Measurements from ENCODE around the gene ERAP2.

The ERAP2 gene

DNA sequence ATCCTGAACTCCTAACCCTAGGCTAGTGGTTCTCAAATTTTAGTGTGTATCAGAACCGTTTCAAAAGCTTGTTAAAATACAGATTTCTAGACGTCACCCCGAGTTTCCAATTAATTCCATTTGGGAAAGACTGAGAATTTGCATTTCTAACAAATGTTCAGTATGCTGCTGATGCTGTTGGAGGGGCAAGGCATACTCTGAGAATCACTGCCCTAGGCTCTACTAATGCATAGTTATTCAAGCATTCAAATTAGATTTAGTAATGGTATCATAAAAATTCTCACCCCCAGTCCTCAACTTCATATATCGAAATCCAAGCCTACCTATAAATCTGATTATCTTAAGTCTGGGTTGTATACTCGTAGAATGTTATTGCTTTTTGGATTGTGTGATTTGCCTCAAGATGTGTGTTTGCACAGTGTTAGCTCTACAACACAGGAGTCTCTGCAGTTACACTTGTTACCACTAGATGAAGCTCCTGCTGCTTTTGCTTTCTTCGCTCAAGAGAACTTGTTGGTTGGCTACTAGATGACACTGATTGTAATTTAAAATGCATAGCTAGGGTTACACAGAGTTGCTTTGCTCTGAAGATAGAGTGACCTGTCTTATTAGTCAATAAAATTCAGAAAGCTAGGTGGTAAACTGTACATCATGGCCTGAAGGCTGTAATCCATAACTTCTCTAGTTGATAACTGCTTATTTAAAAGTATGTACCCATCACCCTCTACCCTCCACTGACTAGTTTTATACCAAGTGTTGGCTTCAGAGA, 7.5 kb upstream of the ERAP2 start:
- TF ChIP-seq EGR1 (IDR thresholded peaks at IDR 0.05) (no peak), RAD21 (IDR thresholded peaks at IDR 0.05; ENCODE audit: low read depth) (peak; percentile 97), CEBPB (IDR thresholded peaks at IDR 0.05) (no peak), NFIC (IDR thresholded peaks at IDR 0.05) (no peak)
- TF ChIP-seq, protein P1, sequence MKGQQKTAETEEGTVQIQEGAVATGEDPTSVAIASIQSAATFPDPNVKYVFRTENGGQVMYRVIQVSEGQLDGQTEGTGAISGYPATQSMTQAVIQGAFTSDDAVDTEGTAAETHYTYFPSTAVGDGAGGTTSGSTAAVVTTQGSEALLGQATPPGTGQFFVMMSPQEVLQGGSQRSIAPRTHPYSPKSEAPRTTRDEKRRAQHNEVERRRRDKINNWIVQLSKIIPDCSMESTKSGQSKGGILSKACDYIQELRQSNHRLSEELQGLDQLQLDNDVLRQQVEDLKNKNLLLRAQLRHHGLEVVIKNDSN (IDR thresholded peaks at IDR 0.05): no peak
- TF ChIP-seq, protein P2, sequence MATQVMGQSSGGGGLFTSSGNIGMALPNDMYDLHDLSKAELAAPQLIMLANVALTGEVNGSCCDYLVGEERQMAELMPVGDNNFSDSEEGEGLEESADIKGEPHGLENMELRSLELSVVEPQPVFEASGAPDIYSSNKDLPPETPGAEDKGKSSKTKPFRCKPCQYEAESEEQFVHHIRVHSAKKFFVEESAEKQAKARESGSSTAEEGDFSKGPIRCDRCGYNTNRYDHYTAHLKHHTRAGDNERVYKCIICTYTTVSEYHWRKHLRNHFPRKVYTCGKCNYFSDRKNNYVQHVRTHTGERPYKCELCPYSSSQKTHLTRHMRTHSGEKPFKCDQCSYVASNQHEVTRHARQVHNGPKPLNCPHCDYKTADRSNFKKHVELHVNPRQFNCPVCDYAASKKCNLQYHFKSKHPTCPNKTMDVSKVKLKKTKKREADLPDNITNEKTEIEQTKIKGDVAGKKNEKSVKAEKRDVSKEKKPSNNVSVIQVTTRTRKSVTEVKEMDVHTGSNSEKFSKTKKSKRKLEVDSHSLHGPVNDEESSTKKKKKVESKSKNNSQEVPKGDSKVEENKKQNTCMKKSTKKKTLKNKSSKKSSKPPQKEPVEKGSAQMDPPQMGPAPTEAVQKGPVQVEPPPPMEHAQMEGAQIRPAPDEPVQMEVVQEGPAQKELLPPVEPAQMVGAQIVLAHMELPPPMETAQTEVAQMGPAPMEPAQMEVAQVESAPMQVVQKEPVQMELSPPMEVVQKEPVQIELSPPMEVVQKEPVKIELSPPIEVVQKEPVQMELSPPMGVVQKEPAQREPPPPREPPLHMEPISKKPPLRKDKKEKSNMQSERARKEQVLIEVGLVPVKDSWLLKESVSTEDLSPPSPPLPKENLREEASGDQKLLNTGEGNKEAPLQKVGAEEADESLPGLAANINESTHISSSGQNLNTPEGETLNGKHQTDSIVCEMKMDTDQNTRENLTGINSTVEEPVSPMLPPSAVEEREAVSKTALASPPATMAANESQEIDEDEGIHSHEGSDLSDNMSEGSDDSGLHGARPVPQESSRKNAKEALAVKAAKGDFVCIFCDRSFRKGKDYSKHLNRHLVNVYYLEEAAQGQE (IDR thresholded peaks at IDR 0.05; ENCODE audit: low read depth): no peak

DNA sequence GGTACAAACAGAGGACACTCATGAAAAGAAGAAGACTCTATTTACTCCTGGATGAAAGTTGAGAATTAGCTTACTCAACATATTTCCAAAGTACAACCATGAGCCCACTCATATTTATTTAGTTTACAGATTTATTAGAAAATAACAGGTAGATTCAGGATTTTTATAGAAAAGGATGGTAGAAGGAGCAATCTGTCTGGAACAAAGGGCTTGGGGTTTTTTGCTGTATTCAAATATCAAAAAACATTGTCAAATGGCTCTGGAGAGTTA, 7.0 kb upstream of the ERAP2 start:
- TF ChIP-seq EP300 (IDR thresholded peaks at IDR 0.05; ENCODE audit: borderline replicate concordance): no peak
- no peak for TF ChIP-seq ZBTB7A (IDR thresholded peaks at IDR 0.05; ENCODE audit: low read depth)
- TF ChIP-seq CEBPB (IDR thresholded peaks at IDR 0.05): no peak
- TF ChIP-seq CREB1 (IDR thresholded peaks at IDR 0.05; ENCODE audit: low read depth): no peak
- TF ChIP-seq YY1 (IDR thresholded peaks at IDR 0.05; ENCODE audit: low read depth): no peak
- no peak for TF ChIP-seq NFIC (IDR thresholded peaks at IDR 0.05)
- no peak for TF ChIP-seq RAD21 (IDR thresholded peaks at IDR 0.05; ENCODE audit: low read depth)
- TF ChIP-seq EGR1 (IDR thresholded peaks at IDR 0.05): no peak
- TF ChIP-seq, protein P1 (IDR thresholded peaks at IDR 0.05): no peak

DNA sequence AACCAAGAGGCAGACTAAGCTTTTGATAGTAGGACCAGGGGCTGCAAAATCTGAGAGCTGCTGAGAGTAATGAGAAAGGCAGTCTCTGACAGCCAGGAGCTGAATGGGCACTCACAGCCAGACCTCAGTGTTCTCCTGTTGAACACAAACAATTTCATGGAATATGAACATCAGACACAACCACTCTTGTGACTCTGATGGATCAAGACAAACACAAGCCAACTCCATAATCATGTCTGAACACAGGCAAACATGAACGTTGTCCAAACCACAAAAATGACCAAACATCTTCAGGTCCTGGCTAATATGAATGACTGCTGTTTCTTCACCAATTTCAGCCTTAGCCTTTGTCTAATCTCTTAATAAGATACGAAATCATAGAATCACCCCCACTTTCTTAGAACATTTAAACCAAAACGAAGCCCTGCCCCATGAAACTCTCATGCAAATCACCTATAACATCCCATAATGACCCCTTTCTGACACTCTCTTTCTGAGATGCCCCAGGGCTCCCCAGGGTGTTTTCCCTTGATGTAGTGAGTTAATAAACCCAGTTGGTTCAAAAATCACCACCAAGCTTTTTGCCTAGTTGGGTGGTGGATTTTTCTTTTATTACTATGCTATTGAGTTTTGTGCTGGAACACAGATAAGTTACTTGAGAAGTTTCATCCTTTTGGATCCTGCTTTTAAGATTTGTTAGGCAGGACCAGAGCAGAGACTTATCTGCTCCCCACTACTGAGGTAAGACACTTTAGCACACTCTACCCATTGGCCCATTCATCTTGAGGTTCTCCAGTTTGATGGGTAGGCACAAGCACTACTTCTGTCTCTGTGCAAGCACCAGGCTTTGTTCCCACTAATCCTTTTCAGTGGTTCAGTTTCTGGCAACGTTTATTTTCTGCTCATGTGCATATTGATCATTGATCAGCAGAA, 5.9 kb upstream of the ERAP2 start:
- TF ChIP-seq TEAD4 (IDR thresholded peaks at IDR 0.05): no peak

DNA sequence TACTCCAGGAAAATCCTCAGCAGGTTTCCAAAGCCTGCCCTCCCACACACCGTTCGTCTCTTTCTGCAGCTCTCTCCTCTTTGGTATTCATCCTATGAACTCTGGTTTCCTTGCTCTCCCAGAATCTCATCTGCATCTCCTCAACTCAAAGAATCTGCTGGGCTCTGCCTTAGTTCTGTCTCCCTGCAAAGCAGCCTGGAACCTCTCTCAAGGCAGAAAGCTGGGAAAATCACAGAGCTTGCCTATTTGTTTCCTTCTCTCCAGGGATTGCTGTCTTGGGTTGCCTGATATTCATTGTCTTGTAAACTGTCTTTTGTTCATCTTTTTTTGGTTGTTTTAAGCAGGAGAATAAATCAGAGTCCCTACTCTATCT, 5.3 kb upstream of the ERAP2 start:
- TF ChIP-seq EP300 (IDR thresholded peaks at IDR 0.05; ENCODE audit: borderline replicate concordance) (no peak), FOXM1 (IDR thresholded peaks at IDR 0.05; ENCODE audit: borderline replicate concordance, low read depth) (no peak), CEBPB (IDR thresholded peaks at IDR 0.05) (no peak), RAD21 (IDR thresholded peaks at IDR 0.05; ENCODE audit: low read depth) (no peak), EGR1 (IDR thresholded peaks at IDR 0.05) (no peak), YY1 (IDR thresholded peaks at IDR 0.05; ENCODE audit: low read depth) (no peak), ZBTB7A (IDR thresholded peaks at IDR 0.05; ENCODE audit: low read depth) (no peak), NFIC (IDR thresholded peaks at IDR 0.05) (no peak), TAF1 (IDR thresholded peaks at IDR 0.05; ENCODE audit: low read depth) (no peak), TCF12 (IDR thresholded peaks at IDR 0.05; ENCODE audit: low read depth) (no peak), CREB1 (IDR thresholded peaks at IDR 0.05; ENCODE audit: low read depth) (no peak), TEAD4 (IDR thresholded peaks at IDR 0.05) (no peak)
- TF ChIP-seq, protein P1 (IDR thresholded peaks at IDR 0.05): no peak
- TF ChIP-seq, protein P3, sequence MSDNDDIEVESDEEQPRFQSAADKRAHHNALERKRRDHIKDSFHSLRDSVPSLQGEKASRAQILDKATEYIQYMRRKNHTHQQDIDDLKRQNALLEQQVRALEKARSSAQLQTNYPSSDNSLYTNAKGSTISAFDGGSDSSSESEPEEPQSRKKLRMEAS (IDR thresholded peaks at IDR 0.05): no peak
- TF ChIP-seq, protein P2 (IDR thresholded peaks at IDR 0.05; ENCODE audit: low read depth): no peak

DNA sequence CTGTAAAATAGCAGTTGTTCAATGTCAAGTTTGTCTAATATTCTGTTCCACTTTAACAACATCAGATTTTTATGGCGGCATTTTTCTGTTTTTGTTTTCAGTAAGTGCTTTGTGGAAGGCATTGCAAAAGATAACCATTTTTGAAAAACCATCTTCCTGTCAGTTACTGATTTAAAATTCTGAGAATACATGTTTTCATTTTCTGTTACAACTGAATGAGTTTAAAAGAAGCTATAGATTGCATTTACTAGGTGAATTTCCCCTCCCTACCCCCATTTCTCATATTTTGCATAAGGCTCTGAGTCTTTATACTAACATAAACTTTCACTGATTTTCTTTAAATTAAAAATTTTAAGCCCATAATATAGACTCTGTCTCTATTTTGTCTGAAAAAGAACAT, 4.6 kb upstream of the ERAP2 start:
- TF ChIP-seq TAF1 (IDR thresholded peaks at IDR 0.05; ENCODE audit: low read depth) (no peak), RAD21 (IDR thresholded peaks at IDR 0.05; ENCODE audit: low read depth) (no peak), TCF12 (IDR thresholded peaks at IDR 0.05; ENCODE audit: low read depth) (no peak), ZBTB7A (IDR thresholded peaks at IDR 0.05; ENCODE audit: low read depth) (no peak), EP300 (IDR thresholded peaks at IDR 0.05; ENCODE audit: borderline replicate concordance) (no peak), NFIC (IDR thresholded peaks at IDR 0.05) (no peak), CREB1 (IDR thresholded peaks at IDR 0.05; ENCODE audit: low read depth) (no peak), CEBPB (IDR thresholded peaks at IDR 0.05) (no peak), TEAD4 (IDR thresholded peaks at IDR 0.05) (no peak)
- TF ChIP-seq, protein P3 (IDR thresholded peaks at IDR 0.05): no peak
- TF ChIP-seq, protein P1 (IDR thresholded peaks at IDR 0.05): no peak
- TF ChIP-seq, protein P2 (IDR thresholded peaks at IDR 0.05; ENCODE audit: low read depth): no peak
